HG03571 (cell line): ENCODE data around the gene PHLPP1.

ENCODE experiments used
- ATAC-seq: cut with Tn5 transposase; IDR thresholded peaks from one replicate; pipeline ENCODE4 v1.9.1; 2021; ENCODE audit not compliant: unreplicated experiment

PHLPP1 gene

GRCh38 chr18:62771494-62772270 is 56.3 kb downstream of the PHLPP1 start:
- ATAC-seq = no peak

DNA sequence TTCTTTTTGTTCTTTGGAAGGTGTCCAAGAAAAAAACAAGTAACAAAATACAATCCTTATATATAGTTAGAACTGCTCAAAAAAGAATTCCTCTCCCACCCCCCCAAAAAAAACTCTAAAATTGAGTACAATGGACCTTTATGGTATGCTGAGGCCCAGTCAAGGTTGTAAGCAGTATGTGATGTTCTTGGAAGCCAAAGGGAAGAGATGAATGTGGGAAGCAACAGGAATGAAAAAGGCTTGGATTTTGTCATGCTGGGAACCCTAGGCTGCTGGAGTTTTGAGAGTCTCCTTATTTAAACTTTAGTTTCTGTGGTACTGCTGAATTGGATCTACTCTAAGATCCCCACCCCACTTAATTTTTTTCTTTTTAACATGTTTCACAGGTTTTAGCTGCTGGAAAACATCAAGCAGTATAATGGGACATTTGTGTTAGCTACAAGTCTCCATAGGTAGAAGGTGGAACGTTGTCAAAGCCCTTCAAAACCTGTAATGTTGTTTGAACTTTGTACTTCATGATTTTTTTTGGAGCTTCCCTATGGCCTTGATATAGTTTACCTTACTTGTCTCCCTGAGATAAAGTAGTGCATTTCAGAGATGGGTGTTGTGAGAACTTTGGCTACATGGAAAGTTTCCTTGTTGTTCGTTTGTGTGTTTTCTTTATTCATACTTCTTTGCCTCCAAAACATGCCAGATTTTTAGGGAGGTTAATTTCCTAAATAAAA is 57.7 kb downstream of the PHLPP1 start:
- no peak for ATAC-seq

- no peak for ATAC-seq
These were observed 58.4 kb downstream of the PHLPP1 start for GRCh38 chr18:62773691-62774090.

GRCh38 chr18:62776024-62776570 is 60.8 kb downstream of the PHLPP1 start:
- no peak for ATAC-seq

DNA sequence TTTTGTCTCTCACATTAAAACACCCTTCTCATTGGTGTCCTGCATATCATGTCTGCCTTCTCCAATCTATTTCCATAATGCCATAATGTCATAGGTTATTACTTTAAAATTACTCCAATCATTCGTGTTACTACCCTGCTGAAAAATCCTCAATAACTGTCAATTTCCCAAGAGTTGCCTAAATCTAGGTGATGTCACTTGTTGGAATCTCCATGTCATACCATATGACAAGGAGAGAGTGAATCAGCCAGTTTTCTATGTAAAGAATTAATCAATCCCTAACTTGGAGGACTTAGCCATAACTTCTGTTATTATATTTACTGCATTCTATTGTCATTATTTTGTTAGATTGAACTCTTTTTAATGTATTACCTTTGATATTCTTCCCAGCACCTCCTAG is 62.5 kb downstream of the PHLPP1 start:
- ATAC-seq = no peak

- ATAC-seq = no peak
These were observed 63.9 kb downstream of the PHLPP1 start for GRCh38 chr18:62778976-62779869.

DNA sequence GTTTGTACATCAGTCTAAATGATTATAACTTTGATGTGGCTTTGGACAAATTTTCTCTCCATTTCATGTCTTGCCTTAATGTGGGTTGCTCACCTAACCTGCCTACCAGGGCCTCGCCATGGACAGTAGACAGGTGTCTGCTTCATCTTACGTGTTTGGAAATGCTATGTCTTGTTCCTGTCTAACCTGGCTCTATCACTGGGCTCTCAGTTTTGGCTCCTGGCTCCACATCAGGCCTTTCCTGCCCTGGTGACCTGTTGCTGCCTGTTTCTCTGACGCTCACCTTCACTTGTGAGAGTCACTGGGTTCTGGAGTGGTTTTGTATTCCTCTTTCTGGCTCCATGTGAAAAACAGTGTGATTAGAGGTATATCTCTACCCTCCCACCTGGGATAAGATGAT is 65.9 kb downstream of the PHLPP1 start:
- no peak for ATAC-seq

GRCh38 chr18:62781893-62782292 is 66.6 kb downstream of the PHLPP1 start:
- no peak for ATAC-seq

DNA sequence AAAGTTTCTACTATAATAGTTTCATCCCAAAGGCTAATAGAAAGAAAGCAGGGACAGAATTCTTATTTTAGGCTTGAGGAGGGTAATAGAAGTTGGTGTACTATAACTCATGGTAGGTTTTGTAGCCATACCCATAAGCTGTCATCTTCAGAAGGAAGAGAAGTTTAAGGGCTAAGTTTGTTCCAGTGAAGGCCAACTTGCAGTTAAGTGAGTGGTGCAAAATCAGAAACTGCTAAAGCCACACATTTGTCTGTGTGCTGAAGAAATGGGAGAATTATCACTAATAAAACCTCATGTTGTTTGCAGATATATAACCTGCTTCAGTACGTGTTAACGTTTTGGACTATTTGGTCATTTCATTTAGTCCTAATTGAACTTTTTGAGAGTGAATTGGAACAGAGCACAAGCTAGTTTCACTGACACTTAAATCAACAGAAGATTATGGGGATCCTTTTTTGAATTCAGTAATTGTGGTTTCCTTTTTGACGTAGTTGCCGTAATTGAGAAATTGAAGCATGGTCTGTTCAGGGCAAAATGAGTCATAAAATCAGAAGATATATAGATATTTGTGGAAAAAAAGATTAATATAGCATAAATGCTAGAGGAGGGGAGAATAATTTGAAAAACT is 69.1 kb downstream of the PHLPP1 start:
- ATAC-seq = no peak

DNA sequence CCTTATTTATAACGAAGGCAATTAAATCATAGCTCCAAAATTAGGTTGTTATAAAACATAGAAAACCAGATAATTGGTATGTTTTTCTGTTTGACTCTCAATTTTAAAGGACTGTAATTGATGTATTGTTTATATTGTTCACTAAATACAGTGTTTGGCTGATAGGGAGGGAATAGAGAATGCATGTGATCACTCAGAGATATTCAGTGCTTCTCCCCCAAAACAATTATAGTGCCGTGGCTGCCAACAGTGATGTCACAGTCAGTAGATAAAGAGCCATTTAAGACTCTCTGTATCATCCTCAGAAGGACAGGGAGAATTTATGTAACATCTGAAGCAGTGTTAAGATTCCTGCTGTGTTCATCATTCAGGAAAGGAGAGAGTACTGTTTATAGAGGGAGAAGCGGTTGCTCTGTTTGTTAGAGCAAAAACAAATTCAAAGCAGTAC is 69.6 kb downstream of the PHLPP1 start:
- no peak for ATAC-seq

- ATAC-seq = no peak
These were observed 71.3 kb downstream of the PHLPP1 start for GRCh38 chr18:62786689-62787088.

DNA sequence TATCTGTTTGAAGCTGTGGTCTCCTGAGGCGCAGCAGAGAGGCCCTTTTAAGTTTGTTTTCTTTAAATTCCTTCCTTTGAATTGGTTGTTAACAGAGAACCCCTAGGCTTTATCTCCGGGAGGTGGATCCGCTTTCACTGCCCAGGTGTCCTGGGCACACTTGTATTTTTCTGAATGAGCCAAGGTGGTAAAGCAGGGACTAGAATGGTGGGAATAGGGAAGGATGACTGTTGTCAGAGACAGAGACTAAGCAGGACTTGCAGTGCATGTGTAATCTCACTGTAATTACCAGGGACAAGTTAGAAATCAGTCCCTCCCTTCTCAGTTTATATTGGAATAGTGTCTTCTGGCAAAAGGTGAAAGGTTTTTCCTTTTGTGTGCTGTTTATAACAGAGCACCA is 72.8 kb downstream of the PHLPP1 start:
- ATAC-seq = no peak

GRCh38 chr18:62788876-62789275 is 73.5 kb downstream of the PHLPP1 start:
- no peak for ATAC-seq

DNA sequence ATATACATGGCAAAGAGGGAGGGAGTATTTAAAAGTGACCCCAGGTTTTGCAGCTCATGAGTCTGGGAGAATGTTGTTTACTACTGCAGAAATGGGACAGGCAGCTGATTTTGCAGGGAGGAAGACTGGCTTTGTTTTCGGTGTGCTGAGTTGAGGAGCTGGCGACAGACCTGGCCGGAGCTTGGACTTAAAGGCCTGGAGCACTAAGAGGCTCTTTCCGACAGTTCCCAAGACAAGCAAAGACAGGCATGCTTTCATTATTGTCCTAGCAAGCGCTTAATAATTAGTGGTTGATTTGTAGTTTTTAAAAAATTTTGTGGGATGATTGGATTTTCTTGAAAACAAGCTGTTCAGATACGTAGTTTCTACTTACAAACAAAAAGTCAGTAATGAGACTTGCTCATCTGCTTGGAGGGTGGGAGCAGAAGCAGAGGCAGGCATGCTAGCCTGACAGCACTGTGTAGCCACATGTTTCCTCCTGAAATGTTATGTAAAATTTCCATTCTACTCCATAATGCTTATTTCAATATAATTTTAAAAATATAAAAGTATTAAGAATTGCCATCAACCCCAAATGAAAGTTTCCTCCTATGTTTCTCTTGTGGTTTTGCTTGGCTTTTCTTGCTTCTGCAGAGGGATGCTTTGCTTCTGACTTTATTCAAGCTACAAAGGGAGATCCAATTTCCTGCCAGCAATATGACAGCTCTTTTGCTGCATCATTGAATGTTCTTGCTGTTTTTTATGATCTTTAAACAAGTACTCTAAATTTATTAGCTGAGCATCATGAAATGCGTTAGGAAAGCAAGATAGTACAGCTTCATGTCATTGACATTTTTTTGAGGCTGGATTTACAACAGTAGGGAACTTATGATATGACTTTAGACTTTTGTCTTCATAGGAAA is 75.8 kb downstream of the PHLPP1 start:
- ATAC-seq = no peak

DNA sequence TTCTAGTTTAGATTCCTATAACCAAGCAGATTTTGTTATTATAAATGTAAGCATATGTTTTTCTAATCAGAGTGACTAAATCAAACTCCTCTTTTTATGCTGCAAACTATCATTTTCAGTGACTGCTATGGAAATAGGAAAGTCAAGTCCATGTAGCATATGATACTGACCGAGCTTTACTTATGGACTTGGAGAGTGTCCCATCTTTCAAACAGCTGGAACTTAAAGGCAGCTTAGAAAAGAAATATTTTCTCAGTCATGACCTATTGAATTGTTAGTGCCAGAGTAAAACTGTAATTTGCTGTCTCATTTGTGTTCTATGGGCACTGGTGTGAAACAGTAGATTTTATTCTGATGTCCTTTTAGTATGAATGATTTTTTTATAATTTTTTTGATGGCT is 76.7 kb downstream of the PHLPP1 start:
- ATAC-seq = no peak

GRCh38 chr18:62795813-62796212 is 80.5 kb downstream of the PHLPP1 start:
- no peak for ATAC-seq

DNA sequence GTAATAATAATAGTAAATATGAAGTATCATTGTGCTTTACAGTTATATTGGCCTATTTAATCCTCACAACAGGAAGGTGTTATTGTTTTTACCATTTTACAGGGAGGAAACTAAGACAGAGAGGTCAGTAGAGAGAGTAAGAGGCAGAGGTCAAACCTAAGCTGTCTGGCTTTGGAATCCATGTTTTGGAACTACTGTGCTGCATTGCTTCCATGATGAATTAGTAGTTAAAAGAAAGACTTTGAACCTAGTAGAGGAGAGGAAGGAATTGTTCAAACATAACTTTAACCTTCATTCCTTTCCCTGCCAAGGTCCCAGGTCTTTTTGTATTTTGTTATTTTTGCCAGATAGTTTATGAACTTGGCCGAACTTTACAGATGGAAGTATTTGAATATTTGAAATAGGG is 80.9 kb downstream of the PHLPP1 start:
- no peak for ATAC-seq

GRCh38 chr18:62797329-62797728 is 82.0 kb downstream of the PHLPP1 start:
- no peak for ATAC-seq

DNA sequence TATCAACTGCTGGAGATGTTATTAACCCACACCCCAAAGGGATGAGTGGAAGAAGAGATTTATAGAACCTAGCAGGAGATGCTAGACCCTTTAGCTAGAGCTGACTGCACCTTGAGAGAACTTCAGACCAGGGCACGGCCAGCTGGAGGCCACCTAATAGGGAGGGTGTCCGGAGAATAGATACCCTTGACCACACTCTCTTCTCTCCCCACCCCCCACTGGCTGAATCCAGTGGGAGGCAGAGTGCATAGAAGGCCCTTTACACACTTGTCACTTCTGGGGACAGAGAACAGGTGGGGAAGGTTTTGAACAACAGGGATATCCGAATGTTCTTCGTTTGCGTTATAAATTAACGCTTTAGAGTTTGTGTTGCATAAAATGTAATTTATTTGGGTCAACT is 84.6 kb downstream of the PHLPP1 start:
- ATAC-seq = no peak

DNA sequence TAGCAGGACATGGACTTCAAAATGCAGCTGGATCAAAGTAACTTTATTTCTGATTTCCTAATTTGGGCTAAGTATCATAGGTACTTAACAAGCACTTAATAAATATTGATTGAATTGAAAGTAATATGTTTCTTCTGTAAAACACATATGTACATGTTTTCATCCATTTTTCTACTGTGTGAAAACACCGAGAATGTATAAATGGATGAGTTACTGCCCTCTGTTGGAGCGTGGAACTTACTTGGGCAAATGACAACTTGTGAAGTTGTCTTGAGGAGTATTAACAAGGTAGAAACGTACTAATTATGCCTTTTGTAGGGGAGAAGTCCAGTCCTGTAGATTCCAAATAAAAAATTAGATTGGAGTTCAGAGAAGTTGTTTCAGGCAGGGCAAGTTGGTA is 87.2 kb downstream of the PHLPP1 start:
- no peak for ATAC-seq
